Upper lobe of left lung (tissue), 4 donors: Measurements from ENCODE around the gene KDM3A.

Experiments
- CTCF ChIP-seq, 6 experiments: fragments of 450-650 bp in 4 of 6; fragments of 200-600 bp in 2 of 6; sonication (generic) in 2 of 6; IDR thresholded peaks; one replicate each; pipeline ENCODE4 v1.5.1; 2016 to 2019; ENCODE audit warnings: antibody characterized with exemption in 6 of 6
- POLR2A ChIP-seq, 4 donors: fragments of 450-650 bp; IDR thresholded peaks; one replicate each; pipeline ENCODE4 v1.5.1; 2016 to 2017; ENCODE audit warnings: antibody characterized with exemption in 4 of 4, mild to moderate bottlenecking in 2 of 4

- TF ChIP-seq CTCF (IDR thresholded peaks at IDR 0.05) = peak in 4 of 6 experiments; percentile 18 to 43 (median 27)
- TF ChIP-seq POLR2A (IDR thresholded peaks at IDR 0.05) = no peak
Measured at GRCh38 chr2:86518481-86518880, 77.3 kb downstream of the KDM3A start.
